Measurements from ENCODE around the gene CAP2. TPM values are rescaled to one million over a fixed set of nuclear protein-coding genes. Genes with fewer than 3 reads are reported as not detected.
A peak's percentile ranks its signal among the peaks of the same experiment; 100 is the strongest.

Gene CAP2
- total and polyA plus RNA-seq, 2 experiments from 2014 or later: 4.8 to 22.5 TPM

GRCh38 chr6:17490724-17491123, 97.3 kb downstream of the CAP2 start:
- in situ Hi-C loops (cut with MboI): no loop called here

DNA sequence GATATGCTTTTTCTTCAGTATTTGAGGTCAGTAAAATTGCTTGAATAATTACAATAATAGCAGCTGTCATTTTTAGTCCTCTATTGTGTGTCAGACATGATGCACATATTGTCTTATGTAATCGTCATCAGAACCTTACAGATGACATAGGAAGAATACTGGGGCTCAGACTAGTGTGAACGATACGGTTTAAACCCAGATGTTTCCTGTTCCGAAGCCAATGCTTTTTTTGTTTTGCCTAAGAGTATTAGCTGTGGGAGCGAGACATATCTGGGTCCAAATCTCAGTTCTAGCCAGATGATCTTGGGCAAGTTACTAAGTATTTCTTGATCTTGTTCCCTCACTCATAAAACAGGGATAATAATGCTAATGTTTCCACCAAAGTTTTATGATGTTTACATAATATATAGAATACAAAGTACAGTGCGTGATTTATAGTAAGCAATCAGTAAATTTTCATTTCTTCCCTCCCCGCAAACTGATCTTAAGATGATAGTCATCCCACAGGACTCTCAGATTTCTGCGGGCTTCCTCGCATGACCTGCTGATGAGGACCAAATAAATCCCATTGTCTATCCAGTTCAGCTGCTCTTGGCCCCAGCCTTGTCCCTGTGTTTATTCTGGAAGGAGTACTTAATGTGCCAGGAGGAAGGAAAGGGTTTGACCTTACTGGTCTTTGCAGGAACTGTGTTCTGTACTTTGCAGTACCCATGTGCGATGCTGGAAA, 98.2 kb downstream of the CAP2 start:
- H3K9me3 ChIP-seq (ENCODE audit: low read depth): no peaks in the 10 kb centered on the region
- H3K36me3 ChIP-seq (ENCODE audit: low read depth): no peaks in the 10 kb centered on the region
- no peak overlapping the region for H3K4me2 ChIP-seq (ENCODE audit: unreplicated experiment)
- H3K4me1 ChIP-seq (ENCODE audit: insufficient read depth): peaks cover 8% of the 10 kb centered on the region
- in situ Hi-C loops (cut with MboI): no loop called here
- no peak overlapping the region for H3K4me3 ChIP-seq
- WGBS, 2 experiments (ENCODE audit: low coverage in 1 of 2, low lambda C conversion rate in 2 of 2, missing lambda C conversion rate in 2 of 2): 63 to 67% methylated on average over 10 of the region's 10 CpGs
- TF ChIP-seq EZH2 (IDR thresholded peaks at IDR 0.05; ENCODE audit: insufficient read depth, poor library complexity, severe bottlenecking) (no peak), EZH2phosphoT487 (IDR thresholded peaks at IDR 0.05; ENCODE audit: insufficient read depth, low read depth) (no peak)
- no peak overlapping the region for H3K9ac ChIP-seq
- no peaks in the 10 kb centered on the region for H3K27me3 ChIP-seq (replicated peaks; ENCODE audit: insufficient read depth)
- no peaks in the 10 kb centered on the region for H4K20me1 ChIP-seq (ENCODE audit: insufficient read depth)
- DNase-seq: no peak
- H3K79me2 ChIP-seq (ENCODE audit: insufficient read depth): no peaks in the 10 kb centered on the region
- H3F3A ChIP-seq (ENCODE audit: insufficient read depth): no peaks in the 10 kb centered on the region
- no peaks in the 10 kb centered on the region for H3K9me2 ChIP-seq (ENCODE audit: insufficient read depth)
- no peak overlapping the region for H3K27ac ChIP-seq
- H2AFZ ChIP-seq: no peak overlapping the region

More at GRCh38 chr6:17490724-17491123, 97.3 kb downstream of the CAP2 start:
- no peak overlapping the region for H3K4me2 ChIP-seq (ENCODE audit: unreplicated experiment)
- H2AFZ ChIP-seq: no peak overlapping the region
- H3K79me2 ChIP-seq (ENCODE audit: insufficient read depth): no peaks in the 10 kb centered on the region
- no peak overlapping the region for H3K27ac ChIP-seq
- H3K9me2 ChIP-seq (ENCODE audit: insufficient read depth): no peaks in the 10 kb centered on the region
- H3K9ac ChIP-seq: no peak overlapping the region
- no peak for TF ChIP-seq EZH2 (IDR thresholded peaks at IDR 0.05; ENCODE audit: insufficient read depth, poor library complexity, severe bottlenecking)
- no peak for TF ChIP-seq EZH2phosphoT487 (IDR thresholded peaks at IDR 0.05; ENCODE audit: insufficient read depth, low read depth)
- H3K9me3 ChIP-seq (ENCODE audit: low read depth): no peaks in the 10 kb centered on the region
- DNase-seq: no peak
- H3K27me3 ChIP-seq (replicated peaks; ENCODE audit: insufficient read depth): no peaks in the 10 kb centered on the region
- H3K4me3 ChIP-seq: no peak overlapping the region
- no peaks in the 10 kb centered on the region for H3F3A ChIP-seq (ENCODE audit: insufficient read depth)
- no peaks in the 10 kb centered on the region for H4K20me1 ChIP-seq (ENCODE audit: insufficient read depth)
- H3K4me1 ChIP-seq (ENCODE audit: insufficient read depth): peaks cover 8% of the 10 kb centered on the region
- H3K36me3 ChIP-seq (ENCODE audit: low read depth): no peaks in the 10 kb centered on the region
- 83 to 85% methylated on average over 4 of the region's 4 CpGs for WGBS, 2 experiments (ENCODE audit: low coverage in 1 of 2, low lambda C conversion rate in 2 of 2, missing lambda C conversion rate in 2 of 2)

DNA sequence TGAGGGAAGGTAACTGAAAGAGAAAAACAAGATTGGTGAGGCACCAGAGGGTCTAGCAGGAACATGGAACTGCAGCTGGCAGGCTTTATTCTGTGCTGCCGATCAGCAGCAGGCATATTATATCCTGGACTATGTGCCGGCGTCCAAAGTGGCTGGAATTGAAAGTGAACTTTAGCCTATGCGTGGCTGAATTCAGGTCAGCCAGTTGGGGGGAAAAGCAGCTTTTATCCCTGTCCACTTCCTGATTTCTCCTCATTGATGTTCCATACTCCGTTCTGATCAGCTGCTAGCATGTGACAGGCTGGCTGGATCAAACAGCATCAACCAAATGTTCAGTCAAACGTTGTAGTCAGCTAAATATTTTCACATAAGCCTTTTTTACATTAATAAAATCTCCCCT, 99.0 kb downstream of the CAP2 start:
- Histone ChIP-seq H3K4me3 (no peak overlapping the region), H2AFZ (no peak overlapping the region), H3K27me3 (replicated peaks; ENCODE audit: insufficient read depth) (no peaks in the 10 kb centered on the region), H3K27ac (no peak overlapping the region), H3K9me2 (ENCODE audit: insufficient read depth) (no peaks in the 10 kb centered on the region), H3K9me3 (ENCODE audit: low read depth) (no peaks in the 10 kb centered on the region), H3K36me3 (ENCODE audit: low read depth) (no peaks in the 10 kb centered on the region), H4K20me1 (ENCODE audit: insufficient read depth) (no peaks in the 10 kb centered on the region), H3K4me1 (ENCODE audit: insufficient read depth) (peaks cover 8% of the 10 kb centered on the region), H3K9ac (no peak overlapping the region), H3F3A (ENCODE audit: insufficient read depth) (no peaks in the 10 kb centered on the region), H3K79me2 (ENCODE audit: insufficient read depth) (no peaks in the 10 kb centered on the region), H3K4me2 (ENCODE audit: unreplicated experiment) (no peak overlapping the region)
- no peak for DNase-seq
- in situ Hi-C loops (cut with MboI): no loop called here
- TF ChIP-seq EZH2 (IDR thresholded peaks at IDR 0.05; ENCODE audit: insufficient read depth, poor library complexity, severe bottlenecking) (no peak), EZH2phosphoT487 (IDR thresholded peaks at IDR 0.05; ENCODE audit: insufficient read depth, low read depth) (no peak)
- WGBS, 2 experiments (ENCODE audit: low coverage in 1 of 2, low lambda C conversion rate in 2 of 2, missing lambda C conversion rate in 2 of 2): 53 to 56% methylated on average over 6 of the region's 6 CpGs

DNA sequence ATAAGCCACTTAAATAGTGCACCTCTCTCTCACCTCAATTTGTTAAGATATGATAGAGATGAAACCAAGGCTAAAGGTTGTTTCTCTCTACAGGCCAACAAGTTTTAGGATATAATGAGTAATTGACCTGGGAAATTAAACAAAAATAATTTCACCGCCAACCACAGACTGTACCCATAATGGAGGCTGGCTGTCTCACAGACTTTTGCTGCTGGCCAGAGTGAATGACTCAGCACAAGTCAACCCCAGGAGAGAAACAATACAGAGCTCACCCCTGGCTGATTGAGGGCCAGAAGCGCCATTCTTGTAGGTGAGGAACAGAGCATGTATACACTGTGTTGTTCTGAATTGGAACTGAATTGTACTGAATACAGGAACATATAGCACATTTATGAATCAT, 99.9 kb downstream of the CAP2 start:
- in situ Hi-C loops (cut with MboI): no loop called here
- H3K9ac ChIP-seq: no peak overlapping the region
- 65 to 67% methylated on average over 2 of the region's 2 CpGs for WGBS, 2 experiments (ENCODE audit: low coverage in 1 of 2, low lambda C conversion rate in 2 of 2, missing lambda C conversion rate in 2 of 2)
- H4K20me1 ChIP-seq (ENCODE audit: insufficient read depth): no peaks in the 10 kb centered on the region
- H3K36me3 ChIP-seq (ENCODE audit: low read depth): no peaks in the 10 kb centered on the region
- H3K9me3 ChIP-seq (ENCODE audit: low read depth): no peaks in the 10 kb centered on the region
- no peak for TF ChIP-seq EZH2phosphoT487 (IDR thresholded peaks at IDR 0.05; ENCODE audit: insufficient read depth, low read depth)
- TF ChIP-seq EZH2 (IDR thresholded peaks at IDR 0.05; ENCODE audit: insufficient read depth, poor library complexity, severe bottlenecking): no peak
- peak overlapping the region; percentile 28 for H3K27ac ChIP-seq
- H3K4me2 ChIP-seq (ENCODE audit: unreplicated experiment): no peak overlapping the region
- no peaks in the 10 kb centered on the region for H3F3A ChIP-seq (ENCODE audit: insufficient read depth)
- H2AFZ ChIP-seq: peak overlapping the region; percentile 15; the same call in 1 of the 2 replicates
- H3K27me3 ChIP-seq (replicated peaks; ENCODE audit: insufficient read depth): no peaks in the 10 kb centered on the region
- no peaks in the 10 kb centered on the region for H3K9me2 ChIP-seq (ENCODE audit: insufficient read depth)
- no peak overlapping the region for H3K4me3 ChIP-seq
- H3K4me1 ChIP-seq (ENCODE audit: insufficient read depth): peaks cover 8% of the 10 kb centered on the region
- peak; percentile 72 for DNase-seq
- H3K79me2 ChIP-seq (ENCODE audit: insufficient read depth): no peaks in the 10 kb centered on the region

All from GM23248 (cell line).